Stomach (tissue), 4 donors: ENCODE data around the gene AKAP13.

Source experiments
- EP300 ChIP-seq: sonication (generic); formaldehyde crosslinking; IDR thresholded peaks from one replicate; pipeline ENCODE4 v1.6.1; 2017; ENCODE audit warnings: antibody characterized with exemption
- POLR2AphosphoS5 ChIP-seq, 3 donors: sonication (generic); formaldehyde crosslinking; IDR thresholded peaks; one replicate each; pipeline ENCODE4 v1.6.1; 2016; ENCODE audit warnings: antibody characterized with exemption in 3 of 3
- TF ChIP-seq, protein P1 (sequence below), 7 experiments: fragments of 450-650 bp in 4 of 7; fragments of 200-600 bp in 3 of 7; sonication (generic) in 3 of 7; IDR thresholded peaks; one replicate each; pipeline ENCODE4 v1.5.1; 2016 to 2019; ENCODE audit warnings: antibody characterized with exemption in 7 of 7, control low read depth in 2 of 7, mild to moderate bottlenecking in 1 of 7

DNA sequence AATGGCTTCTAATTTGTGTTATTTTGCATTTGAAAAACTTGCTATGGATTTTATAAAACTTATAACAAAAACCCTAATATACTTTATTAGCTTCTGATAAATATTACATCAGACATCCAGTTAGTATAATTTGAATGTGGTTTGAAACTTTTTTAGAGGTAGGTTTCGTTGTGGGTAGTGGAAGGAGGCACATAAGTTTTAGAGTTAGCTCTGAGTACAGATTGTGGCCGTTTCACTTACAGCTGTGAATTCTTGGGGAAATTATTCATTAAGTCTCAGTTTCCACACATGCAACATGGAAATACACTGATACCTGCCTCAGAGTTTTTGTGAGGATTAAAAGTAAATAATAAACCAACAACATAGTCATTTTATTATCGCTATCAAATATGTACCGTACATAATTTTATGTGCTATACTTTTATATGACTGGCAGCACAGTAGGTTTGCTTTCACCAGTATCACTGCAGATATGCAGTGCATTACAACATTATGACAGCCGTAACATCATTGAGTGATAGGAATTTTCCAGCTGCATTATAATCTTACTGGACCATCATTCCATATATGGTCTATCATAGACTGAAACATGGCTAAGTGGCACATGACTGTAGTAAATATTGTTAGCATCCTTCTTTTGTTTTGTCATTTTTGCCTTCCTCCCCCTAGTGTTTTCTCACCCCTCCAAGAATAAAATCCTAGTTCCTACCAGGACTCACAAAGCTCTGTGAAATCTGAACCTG, 175.6 kb downstream of the AKAP13 start:
- TF ChIP-seq, protein P1, sequence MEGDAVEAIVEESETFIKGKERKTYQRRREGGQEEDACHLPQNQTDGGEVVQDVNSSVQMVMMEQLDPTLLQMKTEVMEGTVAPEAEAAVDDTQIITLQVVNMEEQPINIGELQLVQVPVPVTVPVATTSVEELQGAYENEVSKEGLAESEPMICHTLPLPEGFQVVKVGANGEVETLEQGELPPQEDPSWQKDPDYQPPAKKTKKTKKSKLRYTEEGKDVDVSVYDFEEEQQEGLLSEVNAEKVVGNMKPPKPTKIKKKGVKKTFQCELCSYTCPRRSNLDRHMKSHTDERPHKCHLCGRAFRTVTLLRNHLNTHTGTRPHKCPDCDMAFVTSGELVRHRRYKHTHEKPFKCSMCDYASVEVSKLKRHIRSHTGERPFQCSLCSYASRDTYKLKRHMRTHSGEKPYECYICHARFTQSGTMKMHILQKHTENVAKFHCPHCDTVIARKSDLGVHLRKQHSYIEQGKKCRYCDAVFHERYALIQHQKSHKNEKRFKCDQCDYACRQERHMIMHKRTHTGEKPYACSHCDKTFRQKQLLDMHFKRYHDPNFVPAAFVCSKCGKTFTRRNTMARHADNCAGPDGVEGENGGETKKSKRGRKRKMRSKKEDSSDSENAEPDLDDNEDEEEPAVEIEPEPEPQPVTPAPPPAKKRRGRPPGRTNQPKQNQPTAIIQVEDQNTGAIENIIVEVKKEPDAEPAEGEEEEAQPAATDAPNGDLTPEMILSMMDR (IDR thresholded peaks at IDR 0.05) = no peak
- TF ChIP-seq POLR2AphosphoS5 (IDR thresholded peaks at IDR 0.05) = no peak
- TF ChIP-seq EP300 = no peak
